Measurements from ENCODE around the gene PLCB1. TPM values are rescaled to one million over a fixed set of nuclear protein-coding genes. Genes with fewer than 3 reads are reported as not detected.

Gene PLCB1
- total RNA-seq (2022; extraction: Qiagen RNA extraction; ENCODE audit: low read depth) = 0.30 to 0.89 TPM (median 0.58 TPM) in 5 replicates

GRCh38 chr20:8131598-8132483, at the start of gene PLCB1:
PLCB1 (plus strand) TSS chr20:8132266; CDS start chr20:8132652, 386 bp downstream.

Other genes starting within 250 kb of the PLCB1 start
- not detected in 5 replicates for gene HAO1, start 191.8 kb upstream of the PLCB1 start, total RNA-seq (2022; extraction: Qiagen RNA extraction; ENCODE audit: low read depth)
- 14.2 to 16.9 TPM (median 16.2 TPM) in 5 replicates for gene TMX4, start 112.5 kb upstream of the PLCB1 start, total RNA-seq (2022; extraction: Qiagen RNA extraction; ENCODE audit: low read depth)